Umbilical cord (tissue), 2 donors: Measurements from ENCODE around the gene HBG2. TPM values are rescaled to one million over a fixed set of nuclear protein-coding genes. Genes with fewer than 3 reads are reported as not detected.
A peak's percentile ranks its signal among the peaks of the same experiment; 100 is the strongest.

Experiments used
- DNase-seq: peaks from one replicate; pipeline ENCODE4 v3.0.0-alpha.2; 2015; ENCODE audit warnings: low spot score
- total RNA-seq: library from RNA; depleted of rRNA; stranded (reverse); fragments of >200 nt; gene quantifications from one replicate; pipeline ENCODE4 v1.2.3, GENCODE V29; 2014; ENCODE audit warnings: low replicate concordance; ENCODE audit not compliant: insufficient read depth

HBG2 gene
- total RNA-seq, 1 donor from 2014 or later: 9,844 TPM

DNA sequence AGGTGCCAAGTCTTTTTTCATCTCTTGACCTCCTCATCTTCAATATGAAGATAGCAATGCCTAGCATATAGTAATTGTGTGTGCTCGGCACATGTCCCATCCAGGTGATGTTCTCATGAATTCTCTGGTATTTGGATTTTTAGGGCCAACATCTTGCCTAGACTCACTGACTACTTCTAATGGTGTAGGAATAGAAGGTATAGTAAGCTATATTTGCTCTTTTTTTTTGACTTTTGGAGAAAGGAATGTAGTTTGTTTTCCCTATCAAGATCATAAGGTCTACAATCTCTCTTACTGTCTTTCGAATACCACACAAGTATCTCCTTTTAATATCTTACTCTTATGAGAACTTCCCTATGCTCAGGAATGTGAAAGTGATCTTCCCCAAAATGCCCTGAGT, 23.5 kb downstream of the HBG2 start:
- DNase-seq: no peak

DNA sequence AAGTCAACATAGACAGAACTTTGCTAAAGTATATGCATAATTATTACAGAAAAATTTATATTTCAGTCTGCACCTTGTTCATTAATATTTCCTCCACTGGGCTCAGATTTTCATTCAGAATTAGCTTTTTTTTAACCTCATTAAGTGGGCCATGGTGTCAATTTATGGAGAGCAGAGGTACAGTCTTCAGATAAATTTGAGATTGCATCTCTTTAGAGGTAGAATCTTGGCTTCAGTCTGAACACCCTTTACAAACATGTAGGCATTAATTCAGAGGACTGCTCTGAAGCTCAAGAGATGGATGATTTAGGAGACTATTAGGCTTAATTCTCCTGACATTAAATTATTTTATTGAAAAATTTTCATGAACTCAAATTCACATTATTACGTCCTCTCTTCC, 24.3 kb downstream of the HBG2 start:
- no peak for DNase-seq

DNA sequence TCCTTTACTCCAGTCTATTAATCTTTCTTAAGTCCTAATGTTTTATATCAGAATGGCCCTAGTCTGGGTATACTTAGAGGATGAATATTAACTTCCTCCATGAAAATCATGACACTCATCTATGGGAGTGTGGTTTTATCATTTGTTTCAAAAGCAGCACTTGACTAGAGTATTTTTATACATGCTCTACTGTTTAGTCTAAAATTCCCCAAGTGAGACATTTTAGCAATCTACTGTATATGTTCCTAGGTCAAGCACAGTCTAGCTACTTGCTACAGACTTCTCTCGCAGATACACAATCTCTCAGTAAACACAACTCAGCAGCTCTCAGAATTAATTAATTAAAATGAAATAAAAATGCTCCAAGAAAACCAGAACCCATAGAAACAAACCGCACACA, 24.8 kb downstream of the HBG2 start:
- no peak for DNase-seq

DNA sequence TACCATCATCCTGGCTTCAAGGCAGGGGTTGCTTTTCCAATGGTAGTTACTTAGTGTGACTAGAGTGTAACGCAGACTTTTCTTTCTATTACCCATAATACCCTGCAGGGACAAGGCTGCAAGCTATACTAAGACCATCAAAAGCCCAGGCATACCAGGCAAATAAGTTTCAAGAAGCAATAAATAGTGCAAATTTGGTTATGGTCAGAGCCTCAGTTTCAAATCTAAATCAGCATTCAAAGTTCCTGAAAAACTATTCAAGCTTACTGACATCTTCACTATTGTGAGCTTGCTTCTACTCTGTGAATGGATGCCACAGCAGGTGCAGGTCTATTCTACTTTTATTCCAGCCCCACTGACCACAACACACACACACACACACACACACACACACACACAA, 25.2 kb downstream of the HBG2 start:
- no peak for DNase-seq

DNA sequence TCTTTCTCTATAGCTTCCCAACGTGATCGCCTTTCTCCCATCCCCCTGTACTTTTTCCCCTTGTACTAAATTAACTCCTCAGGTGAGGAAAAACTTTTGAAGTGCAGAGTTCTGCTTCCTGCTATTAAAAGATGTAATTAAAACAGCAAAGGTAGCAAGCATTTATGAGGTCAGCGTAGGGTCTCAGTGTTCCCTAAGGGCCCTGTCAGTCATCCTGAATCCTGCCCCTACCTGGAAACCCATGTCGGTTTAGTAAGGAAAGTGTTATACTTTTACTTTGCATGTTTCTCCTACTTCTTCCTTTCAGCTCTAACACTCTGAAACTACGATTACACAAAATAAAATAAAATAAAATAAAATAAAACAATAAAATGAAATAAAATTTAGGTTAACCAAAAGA, 26.5 kb downstream of the HBG2 start:
- no peak for DNase-seq

DNA sequence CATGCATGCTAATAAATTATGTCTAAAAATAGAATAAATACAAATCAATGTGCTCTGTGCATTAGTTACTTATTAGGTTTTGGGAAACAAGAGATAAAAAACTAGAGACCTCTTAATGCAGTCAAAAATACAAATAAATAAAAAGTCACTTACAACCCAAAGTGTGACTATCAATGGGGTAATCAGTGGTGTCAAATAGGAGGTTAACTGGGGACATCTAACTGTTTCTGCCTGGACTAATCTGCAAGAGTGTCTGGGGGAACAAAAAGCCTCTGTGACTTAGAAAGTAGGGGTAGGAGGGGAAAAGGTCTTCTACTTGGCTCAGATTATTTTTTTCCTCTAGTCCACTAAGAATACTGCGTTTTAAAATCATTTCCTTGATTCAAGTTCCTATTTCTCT, 26.9 kb downstream of the HBG2 start:
- DNase-seq: no peak

DNA sequence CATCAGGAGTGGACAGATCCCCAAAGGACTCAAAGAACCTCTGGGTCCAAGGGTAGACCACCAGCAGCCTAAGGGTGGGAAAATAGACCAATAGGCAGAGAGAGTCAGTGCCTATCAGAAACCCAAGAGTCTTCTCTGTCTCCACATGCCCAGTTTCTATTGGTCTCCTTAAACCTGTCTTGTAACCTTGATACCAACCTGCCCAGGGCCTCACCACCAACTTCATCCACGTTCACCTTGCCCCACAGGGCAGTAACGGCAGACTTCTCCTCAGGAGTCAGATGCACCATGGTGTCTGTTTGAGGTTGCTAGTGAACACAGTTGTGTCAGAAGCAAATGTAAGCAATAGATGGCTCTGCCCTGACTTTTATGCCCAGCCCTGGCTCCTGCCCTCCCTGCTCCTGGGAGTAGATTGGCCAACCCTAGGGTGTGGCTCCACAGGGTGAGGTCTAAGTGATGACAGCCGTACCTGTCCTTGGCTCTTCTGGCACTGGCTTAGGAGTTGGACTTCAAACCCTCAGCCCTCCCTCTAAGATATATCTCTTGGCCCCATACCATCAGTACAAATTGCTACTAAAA, 27.8 kb downstream of the HBG2 start, which contains the start of gene HBB:
TSS of gene HBB (minus strand) at position 340 of the 579 bp plus-strand sequence. CDS start at position 290, 50 bp downstream.
- DNase-seq: no peak

DNA sequence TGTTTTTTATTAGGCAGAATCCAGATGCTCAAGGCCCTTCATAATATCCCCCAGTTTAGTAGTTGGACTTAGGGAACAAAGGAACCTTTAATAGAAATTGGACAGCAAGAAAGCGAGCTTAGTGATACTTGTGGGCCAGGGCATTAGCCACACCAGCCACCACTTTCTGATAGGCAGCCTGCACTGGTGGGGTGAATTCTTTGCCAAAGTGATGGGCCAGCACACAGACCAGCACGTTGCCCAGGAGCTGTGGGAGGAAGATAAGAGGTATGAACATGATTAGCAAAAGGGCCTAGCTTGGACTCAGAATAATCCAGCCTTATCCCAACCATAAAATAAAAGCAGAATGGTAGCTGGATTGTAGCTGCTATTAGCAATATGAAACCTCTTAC, 29.1 kb downstream of the HBG2 start:
- peak; percentile 9 for DNase-seq

DNA sequence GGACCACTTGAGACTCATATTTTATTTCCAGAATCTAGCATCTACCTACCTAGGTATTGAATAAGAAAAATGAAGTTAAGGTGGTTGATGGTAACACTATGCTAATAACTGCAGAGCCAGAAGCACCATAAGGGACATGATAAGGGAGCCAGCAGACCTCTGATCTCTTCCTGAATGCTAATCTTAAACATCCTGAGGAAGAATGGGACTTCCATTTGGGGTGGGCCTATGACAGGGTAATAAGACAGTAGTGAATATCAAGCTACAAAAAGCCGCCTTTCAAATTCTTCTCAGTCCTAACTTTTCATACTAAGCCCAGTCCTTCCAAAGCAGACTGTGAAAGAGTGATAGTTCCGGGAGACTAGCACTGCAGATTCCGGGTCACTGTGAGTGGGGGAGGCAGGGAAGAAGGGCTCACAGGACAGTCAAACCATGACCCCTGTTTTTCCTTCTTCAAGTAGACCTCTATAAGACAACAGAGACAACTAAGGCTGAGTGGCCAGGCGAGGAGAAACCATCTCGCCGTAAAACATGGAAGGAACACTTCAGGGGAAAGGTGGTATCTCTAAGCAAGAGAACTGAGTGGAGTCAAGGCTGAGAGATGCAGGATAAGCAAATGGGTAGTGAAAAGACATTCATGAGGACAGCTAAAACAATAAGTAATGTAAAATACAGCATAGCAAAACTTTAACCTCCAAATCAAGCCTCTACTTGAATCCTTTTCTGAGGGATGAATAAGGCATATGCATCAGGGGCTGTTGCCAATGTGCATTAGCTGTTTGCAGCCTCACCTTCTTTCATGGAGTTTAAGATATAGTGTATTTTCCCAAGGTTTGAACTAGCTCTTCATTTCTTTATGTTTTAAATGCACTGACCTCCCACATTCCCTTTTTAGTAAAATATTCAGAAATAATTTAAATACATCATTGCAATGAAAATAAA, 29.8 kb downstream of the HBG2 start:
- DNase-seq: no peak

DNA sequence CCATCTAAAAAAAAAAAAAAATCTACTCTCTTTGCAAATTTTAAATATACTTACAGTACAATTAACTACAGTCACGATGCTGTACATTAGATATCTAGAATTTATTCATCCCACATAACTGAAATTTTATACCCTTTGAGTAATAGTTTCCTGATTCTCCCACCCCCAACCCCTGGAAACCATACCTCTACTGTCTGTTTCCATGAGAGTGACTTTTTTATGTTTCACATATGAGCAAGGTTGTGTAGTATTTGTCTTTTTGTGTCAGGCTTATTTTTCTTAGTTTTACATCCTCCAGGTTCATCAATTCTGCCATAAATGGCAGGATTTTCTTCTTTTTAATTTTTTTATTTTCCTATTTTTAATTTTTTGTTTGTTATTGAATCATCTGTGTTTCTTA, 30.9 kb downstream of the HBG2 start:
- no peak for DNase-seq

DNA sequence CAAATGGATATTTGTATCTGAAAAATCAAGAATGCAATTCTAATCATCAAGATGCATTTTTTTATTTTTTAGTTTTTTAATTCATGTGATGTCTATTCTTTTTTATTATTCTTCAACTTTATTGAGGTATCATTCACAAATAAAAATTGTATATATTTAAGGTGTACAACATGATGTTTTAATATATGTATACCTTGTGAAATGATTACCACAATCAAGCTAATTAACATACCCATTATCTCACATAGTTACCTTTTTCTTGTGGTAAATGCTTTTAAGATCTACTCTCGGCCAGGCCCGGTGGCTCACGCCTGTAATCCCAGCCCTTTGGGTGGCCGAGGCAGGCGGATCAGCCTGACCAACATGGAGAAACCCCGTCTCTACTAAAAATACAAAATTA, 31.4 kb downstream of the HBG2 start:
- DNase-seq: no peak

DNA sequence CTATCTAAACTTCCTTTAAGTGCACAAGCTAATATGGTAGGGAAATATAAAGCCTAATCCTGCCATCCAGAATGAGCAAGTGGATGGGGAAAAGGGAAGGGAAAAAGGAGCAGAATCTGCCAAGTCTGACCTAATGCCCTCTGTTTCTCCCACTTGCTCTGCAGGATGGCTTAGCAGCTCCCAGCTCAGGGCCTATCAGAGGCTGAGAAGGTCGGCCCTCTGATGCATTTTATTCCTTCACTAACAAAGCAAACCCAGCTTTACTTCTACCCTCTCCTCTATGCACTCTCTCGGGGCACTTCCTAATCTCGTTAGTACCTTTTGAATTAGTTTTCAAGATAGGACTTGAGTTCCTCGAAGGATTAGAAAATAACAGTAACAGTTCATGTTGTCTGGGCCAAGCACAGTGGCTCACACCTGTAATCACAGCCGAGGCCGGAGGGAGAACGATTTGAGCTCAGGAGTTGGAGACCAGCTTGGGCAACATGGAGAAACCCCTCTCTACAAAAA, 44.1 kb downstream of the HBG2 start:
- DNase-seq: no peak

DNA sequence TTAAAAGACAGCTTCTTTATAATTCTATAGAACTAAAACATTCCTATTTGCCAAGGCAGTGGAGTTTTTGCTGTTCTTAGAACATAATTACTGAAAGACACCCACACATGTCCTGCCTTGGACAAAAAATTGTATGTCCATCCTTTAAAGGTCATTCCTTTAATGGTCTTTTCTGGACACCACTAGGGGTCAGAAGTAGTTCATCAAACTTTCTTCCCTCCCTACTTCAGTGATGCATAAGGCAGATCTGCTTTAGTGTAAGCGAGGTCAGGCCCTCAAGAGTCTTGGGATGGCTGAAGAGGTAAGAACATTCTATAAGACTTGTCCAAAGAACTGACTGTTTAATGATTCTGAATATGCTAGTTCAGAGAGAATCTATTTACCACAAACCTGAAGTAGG, 49.8 kb downstream of the HBG2 start:
- peak; percentile 86 for DNase-seq

DNA sequence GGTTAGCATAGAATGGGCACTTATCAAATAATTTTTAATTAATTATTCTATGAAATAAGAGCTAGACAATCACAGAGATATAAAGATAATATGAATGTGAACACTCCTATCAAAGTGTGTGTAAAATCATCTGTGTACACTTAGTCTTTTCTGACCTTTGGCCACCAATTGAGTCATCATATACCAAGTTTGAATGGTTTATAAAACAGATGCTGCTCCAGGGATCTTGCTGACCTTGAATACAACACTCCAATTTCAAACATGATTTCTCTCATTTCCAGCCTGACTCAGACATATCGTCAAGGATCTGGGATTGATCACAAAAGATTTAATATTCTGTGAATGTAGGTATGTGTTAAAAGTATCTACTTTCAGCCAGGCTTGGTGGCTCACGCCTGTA, 51.2 kb downstream of the HBG2 start:
- no peak for DNase-seq

Other genes starting within 250 kb of the HBG2 start
- gene OR52J3, start 208.3 kb downstream of the HBG2 start, total RNA-seq: 1.2 TPM
- gene OR52E2, start 195.2 kb downstream of the HBG2 start, total RNA-seq: 0.96 TPM
- gene OR52E1, start 185.2 kb downstream of the HBG2 start, total RNA-seq: not detected
- gene OR52A5, start 116.4 kb downstream of the HBG2 start, total RNA-seq: 3.4 TPM
- gene OR52A1, start 100.0 kb downstream of the HBG2 start, total RNA-seq: 2.6 TPM
- 15.9 TPM for gene OR51V1, start 54.1 kb downstream of the HBG2 start, total RNA-seq
- 3,180 TPM for gene HBB, start 27.7 kb downstream of the HBG2 start, total RNA-seq
- not detected for gene HBD, start 20.3 kb downstream of the HBG2 start, total RNA-seq
- 278 TPM for gene HBG1, start 4.9 kb downstream of the HBG2 start, total RNA-seq
- gene HBE1, start 15.2 kb upstream of the HBG2 start, total RNA-seq: 40.9 TPM
- gene OR51B4, start 47.2 kb upstream of the HBG2 start, total RNA-seq: 3.1 TPM
- 2.9 TPM for gene OR51B2, start 69.5 kb upstream of the HBG2 start, total RNA-seq
- gene OR51B5, start 88.7 kb upstream of the HBG2 start, total RNA-seq: 17.1 TPM
- gene OR51B6, start 96.7 kb upstream of the HBG2 start, total RNA-seq: 3.6 TPM
- gene OR51M1, start 129.0 kb upstream of the HBG2 start, total RNA-seq: 3.9 TPM
- not detected for gene OR51Q1, start 167.3 kb upstream of the HBG2 start, total RNA-seq
- 6.3 TPM for gene OR51I1, start 186.7 kb upstream of the HBG2 start, total RNA-seq
- gene OR51I2, start 194.5 kb upstream of the HBG2 start, total RNA-seq: 3.1 TPM
- not detected for gene OR52D1, start 233.9 kb upstream of the HBG2 start, total RNA-seq